ENCODE data around the gene ASGR2.

Gene ASGR2

DNA sequence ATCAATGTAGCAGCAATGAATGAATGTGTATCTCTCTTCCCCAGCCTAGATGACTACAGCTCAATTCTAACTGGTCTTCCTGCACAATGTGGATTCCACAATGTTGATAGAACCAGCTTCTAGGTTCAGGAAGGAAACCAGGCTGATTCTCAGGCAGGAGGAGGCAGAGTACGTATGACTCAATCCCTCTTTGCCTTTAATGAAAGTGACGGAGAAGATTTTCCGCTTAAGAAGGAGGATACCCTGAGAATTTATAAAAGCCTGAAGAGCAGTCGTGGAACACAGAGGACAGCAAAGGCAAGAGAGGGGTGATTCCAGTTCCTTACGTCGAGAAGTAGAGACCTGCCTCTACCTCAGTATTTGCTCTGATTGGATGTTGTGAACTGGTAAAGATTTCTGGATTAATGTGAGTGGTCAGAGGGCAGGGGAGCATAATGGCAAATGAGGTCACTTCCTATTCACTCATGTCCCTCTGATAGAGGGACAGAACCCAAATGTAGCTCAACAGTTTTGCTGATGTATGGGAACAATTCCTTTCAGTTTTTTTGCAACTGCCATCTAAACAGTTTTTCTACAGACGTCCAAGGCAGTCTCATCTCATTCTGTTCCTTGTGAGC, 55.7 kb downstream of the ASGR2 start:
- DNase-seq: no peak

DNA sequence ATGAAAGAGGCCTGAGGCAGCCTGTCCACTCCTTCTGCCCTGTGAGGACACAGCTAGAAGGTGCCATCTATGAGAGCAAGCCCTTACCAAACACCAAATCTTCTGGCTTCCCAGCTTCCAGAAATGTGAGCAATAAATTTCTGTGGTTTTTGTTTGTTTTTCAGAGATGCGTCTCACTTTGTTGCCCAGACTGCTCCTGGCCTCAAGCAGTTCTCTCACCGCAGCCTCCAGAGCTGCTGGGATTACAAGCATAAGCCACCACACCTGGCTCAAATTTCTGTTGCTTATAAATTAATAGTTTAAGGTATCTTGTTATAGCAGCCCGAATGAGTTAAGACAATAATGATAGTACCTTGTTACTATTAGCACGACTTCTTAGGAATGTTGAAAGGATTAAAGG, 58.2 kb downstream of the ASGR2 start:
- DNase-seq: no peak

Data from effector CD4-positive, alpha-beta T cell (primary cell).